GM18526 (cell line): ENCODE measurements around the gene RING1.

Experiments
- POLR2A ChIP-seq: IDR thresholded peaks from 3 replicates; pipeline ENCODE4 v1.6.1; 2011; ENCODE audit not compliant: insufficient read length; ENCODE audit errors: extremely low read depth

The RING1 gene

GRCh38 chr6:33208091-33208967, at the start of gene RING1:
Gene RING1 (plus strand): TSS chr6:33208500. CDS start chr6:33208823, 323 bp downstream.
- TF ChIP-seq POLR2A, result peak; percentile 93

GRCh38 chr6:33160096-33160495, 48.2 kb upstream of the RING1 start:
- no peak for TF ChIP-seq POLR2A

- no peak for TF ChIP-seq POLR2A
Measured at GRCh38 chr6:33160728-33161344, 47.5 kb upstream of the RING1 start.

DNA sequence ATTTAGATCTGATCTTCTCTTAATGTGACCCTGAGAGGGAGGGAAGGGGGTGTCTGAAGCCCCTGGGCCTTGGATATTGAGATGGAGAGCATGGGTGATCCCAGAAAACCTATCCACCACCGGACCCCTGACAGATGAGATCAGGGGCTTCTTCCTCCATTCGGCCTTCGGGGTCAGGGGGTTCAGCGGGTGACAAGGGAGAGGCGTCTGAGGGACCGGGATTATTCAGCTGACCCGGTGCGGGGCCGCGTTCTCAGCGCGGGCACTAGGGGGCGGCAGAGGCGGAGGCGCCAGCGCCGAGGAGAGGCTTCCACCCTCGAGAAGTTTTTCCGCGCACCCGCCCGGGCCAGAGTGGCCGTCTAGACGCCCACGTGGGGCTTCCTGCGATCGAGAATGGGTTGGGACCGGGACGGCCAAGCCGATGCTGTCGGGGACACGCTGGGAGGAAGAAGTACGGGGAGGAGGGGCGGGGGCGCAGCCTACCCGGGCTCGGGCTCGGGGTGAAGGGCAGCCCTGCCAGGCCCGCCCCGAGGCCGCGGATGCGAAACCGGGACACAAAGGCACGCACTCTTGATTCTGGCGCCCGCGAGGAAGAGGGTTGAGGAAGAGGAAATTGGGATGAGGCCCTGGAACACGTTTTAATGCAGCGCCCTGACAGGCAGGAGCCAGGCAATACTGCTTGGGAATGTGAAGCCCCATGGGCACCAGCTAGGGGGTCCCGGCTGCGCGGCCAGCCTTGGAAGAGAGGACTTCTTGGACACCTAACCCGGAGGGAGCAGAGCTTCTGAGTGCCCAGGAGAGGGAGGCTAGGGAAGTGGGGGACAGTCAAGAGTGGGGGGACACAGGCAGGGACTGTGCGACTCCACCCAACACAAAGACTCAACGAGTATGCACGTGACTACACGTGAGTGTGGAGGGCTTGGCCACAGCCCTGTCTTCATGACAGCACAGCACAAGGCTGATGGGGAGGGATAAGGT, 46.7 kb upstream of the RING1 start:
- TF ChIP-seq POLR2A, result no peak

DNA sequence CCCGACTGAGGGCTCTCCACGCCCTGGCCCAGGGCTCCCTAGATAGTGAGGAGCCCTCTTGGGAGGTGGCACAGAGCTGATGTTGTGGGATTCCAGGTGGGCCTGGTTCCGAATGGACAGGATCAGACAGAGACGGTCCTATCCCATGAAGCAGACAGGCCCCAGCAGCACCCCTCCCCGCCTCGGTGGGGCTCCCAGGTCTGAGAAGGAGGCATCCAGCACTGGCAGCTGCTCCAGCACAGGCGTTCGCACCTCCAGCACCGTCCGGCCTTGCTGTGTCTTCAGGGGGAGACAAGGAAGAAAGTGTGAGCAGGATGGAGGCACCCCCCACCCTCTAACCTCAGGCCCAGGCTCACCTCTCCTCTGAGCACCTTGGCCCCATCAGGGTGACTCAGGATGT, 44.8 kb upstream of the RING1 start:
- no peak for TF ChIP-seq POLR2A

DNA sequence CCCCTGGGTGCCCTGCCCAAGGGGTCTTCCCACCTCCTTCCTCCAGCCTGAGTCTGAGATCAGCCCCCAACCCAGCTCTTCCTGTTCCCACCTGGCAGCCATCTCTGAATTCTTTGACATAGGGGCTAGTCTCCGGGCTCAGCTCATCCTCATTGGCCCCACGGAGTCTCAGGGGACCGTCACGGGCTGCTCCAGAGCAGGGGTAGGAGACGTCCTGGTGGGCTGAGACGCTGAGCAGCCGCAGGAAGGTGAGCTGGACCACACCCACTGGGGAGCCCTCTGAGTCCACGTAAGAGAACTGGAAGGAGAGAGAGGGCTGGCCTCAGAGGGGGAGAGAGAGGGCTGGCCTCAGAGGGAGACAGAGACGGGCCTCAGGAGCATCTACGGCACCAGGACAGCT, 44.1 kb upstream of the RING1 start:
- TF ChIP-seq POLR2A, result no peak

DNA sequence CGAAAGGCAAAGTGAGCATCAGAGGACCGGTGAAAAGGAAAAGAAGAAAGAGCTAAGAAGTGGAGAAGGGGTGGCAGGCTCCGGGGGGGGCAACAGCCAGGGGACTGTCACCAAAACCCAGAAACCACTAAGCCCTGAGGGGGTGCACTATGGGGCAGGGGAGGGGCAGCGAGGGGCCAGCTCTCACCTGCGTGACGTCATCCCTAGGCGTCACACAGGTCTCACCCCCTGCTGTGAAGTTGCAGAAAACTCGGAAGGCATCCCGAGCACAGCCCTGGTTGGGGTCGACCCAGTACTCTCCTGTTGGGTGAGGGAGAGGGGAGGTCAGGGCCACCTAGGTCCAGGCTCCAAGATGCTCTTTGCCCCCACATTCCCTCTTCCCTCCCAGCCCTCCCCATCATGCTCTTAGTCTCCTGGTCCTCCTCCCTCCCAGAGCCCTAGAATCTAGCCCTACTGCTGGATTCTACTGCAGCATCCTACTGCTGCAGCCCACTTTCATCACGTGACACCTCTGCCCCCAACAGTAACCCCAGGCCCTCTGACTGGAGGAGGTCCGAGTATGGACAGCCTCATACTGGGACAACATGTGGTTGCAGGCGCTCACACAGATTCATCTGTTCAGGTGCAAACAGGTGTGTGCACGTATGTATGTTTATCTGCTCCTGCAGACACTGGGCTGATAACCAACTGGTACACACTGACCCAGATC, 43.5 kb upstream of the RING1 start:
- no peak for TF ChIP-seq POLR2A

DNA sequence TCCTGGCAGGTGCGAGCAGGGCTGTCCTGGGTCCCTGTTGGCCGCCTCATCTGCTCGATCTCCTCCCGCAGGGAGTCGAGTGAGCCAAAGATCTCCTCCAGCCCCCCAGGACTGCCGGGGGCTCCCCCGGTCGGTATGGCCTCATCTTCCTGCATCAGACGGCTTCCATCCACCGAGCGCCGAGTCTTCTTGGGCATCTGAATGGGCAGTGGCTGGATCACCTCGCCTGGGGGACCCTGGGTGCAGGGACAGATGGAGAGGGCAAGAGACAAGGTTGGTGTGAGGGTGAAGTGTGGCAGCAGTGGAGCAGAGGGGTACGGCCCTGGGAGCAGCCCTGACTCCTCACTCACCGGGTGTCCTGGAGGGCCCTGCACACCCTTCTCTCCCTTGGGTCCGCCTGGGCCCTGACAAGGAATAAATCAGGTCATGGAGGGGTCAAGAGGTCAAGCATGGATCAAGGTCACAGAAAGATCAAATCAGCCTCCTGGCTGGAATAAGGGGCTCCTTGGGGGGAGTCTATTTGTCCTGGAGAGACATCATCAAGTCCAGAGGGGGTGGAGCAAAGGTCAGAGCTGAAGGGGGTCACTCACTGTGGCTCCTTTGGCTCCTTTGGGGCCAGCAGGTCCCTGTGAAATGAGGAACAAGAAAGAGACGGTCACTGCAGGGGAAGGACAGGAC, 42.6 kb upstream of the RING1 start:
- TF ChIP-seq POLR2A, result no peak

DNA sequence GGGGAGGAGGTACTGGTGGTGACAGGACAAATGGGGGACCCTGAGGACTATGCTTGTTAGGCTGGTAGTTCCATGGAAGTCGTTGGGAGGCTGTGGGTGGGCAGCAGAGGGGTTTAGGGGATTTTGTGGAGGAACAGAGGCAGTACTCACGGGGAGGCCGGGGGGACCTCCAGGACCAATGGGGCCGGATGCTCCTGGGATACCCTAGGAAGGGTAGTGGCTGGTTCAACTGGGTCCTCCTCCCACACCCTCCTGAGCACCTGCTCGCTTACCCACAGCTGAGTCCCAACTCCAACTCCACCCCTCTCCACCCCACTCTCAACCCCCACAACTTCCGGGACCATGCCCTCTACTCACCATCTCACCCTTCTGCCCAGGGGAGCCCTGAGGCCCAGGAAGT, 41.9 kb upstream of the RING1 start:
- no peak for TF ChIP-seq POLR2A

GRCh38 chr6:33166811-33167210, 41.5 kb upstream of the RING1 start:
- no peak for TF ChIP-seq POLR2A

DNA sequence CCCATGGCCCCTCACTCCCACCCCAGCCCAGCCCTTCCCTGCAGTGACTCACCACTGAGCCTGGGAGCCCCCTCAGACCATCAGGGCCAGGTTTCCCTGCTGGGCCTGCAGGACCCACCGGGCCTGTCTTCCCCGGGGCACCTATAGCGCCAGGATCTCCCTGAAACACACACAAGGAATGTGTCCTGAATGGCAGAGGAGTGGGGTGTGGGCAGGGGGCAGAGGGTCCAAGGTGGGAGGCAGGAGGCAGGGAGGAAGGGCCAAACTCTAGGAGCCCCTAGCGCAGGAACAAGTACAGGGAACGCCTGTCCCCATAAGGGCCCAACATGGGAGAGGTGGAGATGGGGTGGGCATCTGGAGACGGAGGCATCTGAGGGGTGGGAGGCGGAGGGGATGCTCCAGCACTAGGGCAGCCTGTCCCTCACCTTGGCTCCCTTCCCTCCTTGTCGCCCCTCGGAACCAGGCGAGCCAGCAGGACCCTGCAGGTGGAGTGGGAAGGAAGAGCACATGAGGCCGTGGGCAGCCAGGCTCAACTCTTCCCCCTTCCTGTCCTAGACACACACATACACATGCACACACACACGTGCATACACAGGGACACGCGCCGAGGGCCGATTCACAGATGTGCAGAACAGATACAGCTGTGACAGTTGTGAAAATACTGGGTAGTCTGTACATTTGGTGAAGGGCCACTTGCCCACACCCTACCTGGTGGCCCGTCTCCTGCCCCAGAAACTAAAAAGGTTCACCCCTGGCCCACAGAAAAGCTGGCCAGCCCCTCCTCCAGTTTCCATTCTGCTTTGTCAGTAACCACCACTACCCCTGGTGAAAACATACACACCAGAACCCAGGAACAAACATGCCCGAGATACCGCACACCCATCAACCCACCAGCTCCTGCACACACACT, 40.7 kb upstream of the RING1 start:
- TF ChIP-seq POLR2A, result no peak

GRCh38 chr6:33168284-33168601, 40.1 kb upstream of the RING1 start:
- no peak for TF ChIP-seq POLR2A

- TF ChIP-seq POLR2A, result no peak
Measured at GRCh38 chr6:33168639-33169038, 39.7 kb upstream of the RING1 start.
